Measurements from ENCODE around the gene MOK. TPM values are rescaled to one million over a fixed set of nuclear protein-coding genes. Genes with fewer than 3 reads are reported as not detected.

Gene MOK
- total RNA-seq, 1 donor, result 40.6 TPM

GRCh38 chr14:102318781-102319276 is 13.9 kb upstream of the MOK start:
- DNase-seq (ENCODE audit: low read depth), result no peak
- no peak for TF ChIP-seq CTCF (IDR thresholded peaks at IDR 0.05; ENCODE audit: insufficient read depth, low read length)
- peak overlapping the region; percentile 84 for H3K4me3 ChIP-seq (ENCODE audit: low read depth, low read length)

- no peak for DNase-seq (ENCODE audit: low read depth)
- no peak for TF ChIP-seq CTCF (IDR thresholded peaks at IDR 0.05; ENCODE audit: insufficient read depth, low read length)
- H3K4me3 ChIP-seq (ENCODE audit: low read depth, low read length), result peak overlapping the region; percentile 66
Measured at GRCh38 chr14:102317564-102318248, 12.7 kb upstream of the MOK start.

- H3K4me3 ChIP-seq (ENCODE audit: low read depth, low read length), result peak overlapping the region; percentile 66
- peak; percentile 79 for TF ChIP-seq CTCF (IDR thresholded peaks at IDR 0.05; ENCODE audit: insufficient read depth, low read length)
- peak; percentile 92 for DNase-seq (ENCODE audit: low read depth)
Measured at GRCh38 chr14:102316743-102317563, 12.0 kb upstream of the MOK start.

GRCh38 chr14:102316338-102316742 is 11.4 kb upstream of the MOK start:
- DNase-seq (ENCODE audit: low read depth), result peak; percentile 84
- TF ChIP-seq CTCF (IDR thresholded peaks at IDR 0.05; ENCODE audit: insufficient read depth, low read length), result no peak
- H3K4me3 ChIP-seq (ENCODE audit: low read depth, low read length), result peak overlapping the region; percentile 59

GRCh38 chr14:102315121-102315520 is 10.2 kb upstream of the MOK start:
- no peak for DNase-seq (ENCODE audit: low read depth)
- no peak for TF ChIP-seq CTCF (IDR thresholded peaks at IDR 0.05; ENCODE audit: insufficient read depth, low read length)
- H3K4me3 ChIP-seq (ENCODE audit: low read depth, low read length), result no peak overlapping the region

GRCh38 chr14:102314242-102315011 is 9.5 kb upstream of the MOK start:
- peak; percentile 84 for DNase-seq (ENCODE audit: low read depth)
- peak overlapping the region; percentile 58 for H3K4me3 ChIP-seq (ENCODE audit: low read depth, low read length)
- TF ChIP-seq CTCF (IDR thresholded peaks at IDR 0.05; ENCODE audit: insufficient read depth, low read length), result peak; percentile 84
